ENCODE results near the gene ZDHHC1.

DNA sequence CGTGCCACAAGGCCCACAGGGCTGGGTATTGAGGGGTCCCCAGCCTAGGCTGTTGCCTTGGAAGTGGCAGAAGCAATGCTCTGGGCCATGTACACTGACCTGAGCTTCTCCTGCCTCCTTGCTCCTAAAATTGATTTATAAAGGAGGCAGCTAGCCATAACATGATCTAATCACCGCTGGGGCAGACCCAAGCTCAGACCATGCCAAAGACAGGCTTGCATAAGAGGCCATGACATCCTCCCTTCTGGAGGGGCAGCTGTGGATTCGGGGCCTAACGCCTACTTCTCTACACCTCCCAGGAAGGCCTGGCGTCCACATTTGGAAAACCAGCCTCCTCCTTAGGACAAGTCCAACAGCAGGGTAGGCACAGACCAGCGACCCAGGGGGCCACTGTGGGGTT lies 27.0 kb upstream of the ZDHHC1 start:
- TF ChIP-seq, protein P1, sequence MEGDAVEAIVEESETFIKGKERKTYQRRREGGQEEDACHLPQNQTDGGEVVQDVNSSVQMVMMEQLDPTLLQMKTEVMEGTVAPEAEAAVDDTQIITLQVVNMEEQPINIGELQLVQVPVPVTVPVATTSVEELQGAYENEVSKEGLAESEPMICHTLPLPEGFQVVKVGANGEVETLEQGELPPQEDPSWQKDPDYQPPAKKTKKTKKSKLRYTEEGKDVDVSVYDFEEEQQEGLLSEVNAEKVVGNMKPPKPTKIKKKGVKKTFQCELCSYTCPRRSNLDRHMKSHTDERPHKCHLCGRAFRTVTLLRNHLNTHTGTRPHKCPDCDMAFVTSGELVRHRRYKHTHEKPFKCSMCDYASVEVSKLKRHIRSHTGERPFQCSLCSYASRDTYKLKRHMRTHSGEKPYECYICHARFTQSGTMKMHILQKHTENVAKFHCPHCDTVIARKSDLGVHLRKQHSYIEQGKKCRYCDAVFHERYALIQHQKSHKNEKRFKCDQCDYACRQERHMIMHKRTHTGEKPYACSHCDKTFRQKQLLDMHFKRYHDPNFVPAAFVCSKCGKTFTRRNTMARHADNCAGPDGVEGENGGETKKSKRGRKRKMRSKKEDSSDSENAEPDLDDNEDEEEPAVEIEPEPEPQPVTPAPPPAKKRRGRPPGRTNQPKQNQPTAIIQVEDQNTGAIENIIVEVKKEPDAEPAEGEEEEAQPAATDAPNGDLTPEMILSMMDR (IDR thresholded peaks at IDR 0.05; ENCODE audit: low read depth, low read length): no peak
- TF ChIP-seq EZH2phosphoT487 (IDR thresholded peaks at IDR 0.05; ENCODE audit: low read depth): no peak

All from OCI-LY3 (cell line).